Suprapubic skin (tissue), 4 donors: ENCODE measurements around the gene ERC2. TPM values are rescaled to one million over a fixed set of nuclear protein-coding genes. Genes with fewer than 3 reads are reported as not detected.

Experiments
- DNase-seq, 2 donors: peaks; one replicate each; pipeline ENCODE4 v3.0.0-alpha.2; 2019; ENCODE audit warnings: low spot score in 2 of 2
- H3K27ac ChIP-seq: fragments of 200-600 bp; sonication (generic); one replicate; pipeline ENCODE4 v1.5.1; 2019
- H3K27me3 ChIP-seq: fragments of 200-600 bp; sonication (generic); one replicate; pipeline ENCODE4 v1.5.1; 2019
- H3K36me3 ChIP-seq: fragments of 200-600 bp; sonication (generic); one replicate; pipeline ENCODE4 v1.5.1; 2019
- H3K4me1 ChIP-seq: fragments of 200-600 bp; sonication (generic); one replicate; pipeline ENCODE4 v1.5.1; 2019
- H3K4me3 ChIP-seq: fragments of 200-600 bp; sonication (generic); one replicate; pipeline ENCODE4 v1.5.1; 2019; ENCODE audit warnings: mild to moderate bottlenecking
- H3K9me3 ChIP-seq: fragments of 200-600 bp; sonication (generic); one replicate; pipeline ENCODE4 v1.5.1; 2019
- EP300 ChIP-seq: sonication (generic); formaldehyde crosslinking; IDR thresholded peaks from one replicate; pipeline ENCODE4 v1.6.1; 2017; ENCODE audit warnings: antibody characterized with exemption
- POLR2A ChIP-seq, 2 donors: fragments of 450-650 bp; IDR thresholded peaks; one replicate each; pipeline ENCODE4 v1.6.1; 2017; ENCODE audit warnings: antibody characterized with exemption in 2 of 2, mild to moderate bottlenecking in 2 of 2, moderate library complexity in 2 of 2
- POLR2AphosphoS5 ChIP-seq, 3 donors: sonication (generic); formaldehyde crosslinking; IDR thresholded peaks; one replicate each; pipeline ENCODE4 v1.6.1; 2017; ENCODE audit warnings: antibody characterized with exemption in 3 of 3
- WGBS: methylation state at CpG from one replicate; pipeline ENCODE4 v1.1.5; 2018; 5-methylcytosine and 5-hydroxymethylcytosine counted together
- total RNA-seq, 4 donors: library from RNA; depleted of rRNA; stranded (reverse); fragments of >200 nt; gene quantifications; one replicate each; pipeline ENCODE4 v1.1.0, GENCODE V29; 2016
- TF ChIP-seq, protein P1 (sequence below), 2 donors: fragments of 200-600 bp in 1 of 2; fragments of 450-650 bp in 1 of 2; sonication (generic) in 1 of 2; IDR thresholded peaks; one replicate each; pipeline ENCODE4 v1.5.1; 2016 to 2019; ENCODE audit warnings: antibody characterized with exemption in 2 of 2, mild to moderate bottlenecking in 1 of 2, moderate library complexity in 1 of 2

ERC2 gene
- total RNA-seq, 4 donors from 2014 or later = 0.21 TPM; not detected in 3

GRCh38 chr3:55491296-55491816 is 976.9 kb downstream of the ERC2 start:
- TF ChIP-seq POLR2A (IDR thresholded peaks at IDR 0.05) = no peak
- TF ChIP-seq POLR2AphosphoS5 (IDR thresholded peaks at IDR 0.05) = no peak
- TF ChIP-seq, protein P1, sequence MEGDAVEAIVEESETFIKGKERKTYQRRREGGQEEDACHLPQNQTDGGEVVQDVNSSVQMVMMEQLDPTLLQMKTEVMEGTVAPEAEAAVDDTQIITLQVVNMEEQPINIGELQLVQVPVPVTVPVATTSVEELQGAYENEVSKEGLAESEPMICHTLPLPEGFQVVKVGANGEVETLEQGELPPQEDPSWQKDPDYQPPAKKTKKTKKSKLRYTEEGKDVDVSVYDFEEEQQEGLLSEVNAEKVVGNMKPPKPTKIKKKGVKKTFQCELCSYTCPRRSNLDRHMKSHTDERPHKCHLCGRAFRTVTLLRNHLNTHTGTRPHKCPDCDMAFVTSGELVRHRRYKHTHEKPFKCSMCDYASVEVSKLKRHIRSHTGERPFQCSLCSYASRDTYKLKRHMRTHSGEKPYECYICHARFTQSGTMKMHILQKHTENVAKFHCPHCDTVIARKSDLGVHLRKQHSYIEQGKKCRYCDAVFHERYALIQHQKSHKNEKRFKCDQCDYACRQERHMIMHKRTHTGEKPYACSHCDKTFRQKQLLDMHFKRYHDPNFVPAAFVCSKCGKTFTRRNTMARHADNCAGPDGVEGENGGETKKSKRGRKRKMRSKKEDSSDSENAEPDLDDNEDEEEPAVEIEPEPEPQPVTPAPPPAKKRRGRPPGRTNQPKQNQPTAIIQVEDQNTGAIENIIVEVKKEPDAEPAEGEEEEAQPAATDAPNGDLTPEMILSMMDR (IDR thresholded peaks at IDR 0.05) = no peak
- no peak for TF ChIP-seq EP300
- H3K4me3 ChIP-seq = no peak overlapping the region
- 24% methylated on average over 7 of the region's 7 CpGs for WGBS
- H3K36me3 ChIP-seq = no peaks in the 10 kb centered on the region
- H3K27me3 ChIP-seq = peaks cover 21% of the 10 kb centered on the region
- peaks cover 44% of the 10 kb centered on the region for H3K4me1 ChIP-seq
- H3K9me3 ChIP-seq = no peaks in the 10 kb centered on the region
- no peak overlapping the region for H3K27ac ChIP-seq
- no peak for DNase-seq

DNA sequence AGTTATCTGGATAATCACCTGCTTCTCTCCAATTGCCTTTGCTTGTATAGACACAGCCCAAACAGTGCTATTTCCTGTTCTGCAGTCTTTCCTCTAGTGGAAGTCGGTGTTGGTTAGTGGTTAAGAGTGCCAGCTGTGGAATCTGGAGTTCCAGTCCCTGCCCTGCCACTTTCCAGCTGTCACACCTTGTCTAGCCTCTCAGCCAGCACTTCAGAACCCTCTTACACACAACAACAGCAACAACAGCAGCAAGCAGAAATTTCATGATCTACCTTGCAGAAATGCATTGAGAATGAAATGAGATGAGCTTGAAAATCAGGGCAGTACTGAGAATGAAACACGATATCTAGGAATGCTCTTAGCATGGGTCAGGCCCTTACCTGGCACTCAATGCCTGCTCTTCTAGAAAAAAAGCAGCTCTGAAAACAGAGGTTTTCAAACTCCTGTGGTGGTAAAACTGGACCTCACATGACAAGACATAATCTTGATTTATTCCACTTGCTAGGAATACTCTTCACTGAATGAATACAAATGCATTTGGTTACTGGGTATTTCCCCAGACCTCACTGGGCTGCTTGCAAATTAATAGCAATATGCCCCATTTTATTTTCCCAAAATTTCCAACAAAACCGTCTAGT is 977.9 kb downstream of the ERC2 start:
- peaks cover 54% of the 10 kb centered on the region for H3K4me1 ChIP-seq
- WGBS = 38% methylated on average over 3 of the region's 3 CpGs
- DNase-seq = no peak
- TF ChIP-seq, protein P1 (IDR thresholded peaks at IDR 0.05) = no peak
- TF ChIP-seq POLR2A (IDR thresholded peaks at IDR 0.05) (no peak), EP300 (no peak)
- H3K4me3 ChIP-seq = no peak overlapping the region
- H3K9me3 ChIP-seq = no peaks in the 10 kb centered on the region
- H3K27me3 ChIP-seq = peaks cover 30% of the 10 kb centered on the region
- H3K36me3 ChIP-seq = no peaks in the 10 kb centered on the region
- H3K27ac ChIP-seq = no peak overlapping the region

- peak overlapping the region; percentile 8 for H3K4me3 ChIP-seq
- peaks cover 60% of the 10 kb centered on the region for H3K4me1 ChIP-seq
- no peak overlapping the region for H3K27ac ChIP-seq
Observed at GRCh38 chr3:55489798-55490132, 978.5 kb downstream of the ERC2 start.

DNA sequence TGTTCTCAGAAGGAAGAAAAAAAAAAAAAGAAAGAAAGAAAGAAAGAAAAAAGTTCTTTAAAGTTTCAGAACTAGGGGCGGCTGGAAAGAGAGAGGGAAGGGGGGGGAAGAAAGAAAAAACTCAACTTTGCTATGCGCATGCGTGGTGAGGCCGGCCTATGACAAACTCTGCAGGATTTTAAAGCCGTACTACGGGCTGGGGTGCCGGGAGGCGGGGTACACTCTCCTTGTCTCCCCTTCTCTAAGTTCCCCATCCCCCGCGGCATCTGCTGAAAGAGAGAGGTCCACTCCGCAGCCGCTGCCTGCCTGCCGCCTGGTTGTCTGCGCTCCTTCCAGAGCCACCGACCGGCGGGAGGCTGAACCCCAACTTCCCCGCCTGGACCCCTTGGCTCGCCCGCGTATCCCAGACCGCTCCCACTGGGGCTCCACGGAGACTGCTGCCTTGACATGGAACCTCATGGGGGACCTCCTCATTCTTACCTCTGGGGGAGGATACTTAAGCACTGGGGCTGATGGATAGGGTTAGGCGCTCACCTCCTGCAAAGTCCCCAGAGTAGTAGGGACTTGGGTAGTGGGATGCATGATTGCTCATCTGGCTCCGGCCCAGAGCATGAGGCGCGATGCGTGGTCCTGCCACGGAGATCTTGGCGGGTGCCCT is 979.7 kb downstream of the ERC2 start:
- Histone ChIP-seq H3K4me3 (peak overlapping the region; percentile 88), H3K27me3 (peaks cover 36% of the 10 kb centered on the region), H3K4me1 (peaks cover 61% of the 10 kb centered on the region), H3K27ac (no peak overlapping the region), H3K36me3 (no peaks in the 10 kb centered on the region), H3K9me3 (no peaks in the 10 kb centered on the region)
- TF ChIP-seq, protein P1 (IDR thresholded peaks at IDR 0.05) = no peak
- TF ChIP-seq POLR2A (IDR thresholded peaks at IDR 0.05) (no peak), POLR2AphosphoS5 (IDR thresholded peaks at IDR 0.05) (no peak), EP300 (no peak)
- peak in 1 of 2 donors; percentile 69 for DNase-seq
- WGBS = under 1% methylated on average over 29 of the region's 30 CpGs

More at GRCh38 chr3:55489798-55490132, 978.5 kb downstream of the ERC2 start:
- no peak for TF ChIP-seq POLR2AphosphoS5 (IDR thresholded peaks at IDR 0.05)
- TF ChIP-seq, protein P1 (IDR thresholded peaks at IDR 0.05) = no peak
- no peak for TF ChIP-seq EP300
- no peak for TF ChIP-seq POLR2A (IDR thresholded peaks at IDR 0.05)
- H3K36me3 ChIP-seq = no peaks in the 10 kb centered on the region
- H3K9me3 ChIP-seq = no peaks in the 10 kb centered on the region
- 12% methylated on average over 13 of the region's 17 CpGs for WGBS
- no peak for DNase-seq
- H3K27me3 ChIP-seq = peaks cover 33% of the 10 kb centered on the region
